RWPE2 (cell line): ENCODE measurements around the gene SLC26A3.

Experiments
- ATAC-seq: fragments of 200-7000 bp; cut with Tn5 transposase; 3 replicates; pipeline ENCODE4 v1.9.1; 2021; ENCODE audit warnings: low read depth
- DNase-seq: peaks from one replicate; pipeline ENCODE4 v3.0.0-alpha.2; 2020; ENCODE audit warnings: low spot score
- H3K27ac ChIP-seq: fragments of 450-650 bp; 2 replicates; pipeline ENCODE4 v1.5.1; 2017; ENCODE audit warnings: mild to moderate bottlenecking; ENCODE audit not compliant: poor library complexity, severe bottlenecking
- H3K27me3 ChIP-seq: fragments of 250-450 bp; sonication (Bioruptor Pico); 2 replicates; pipeline ENCODE4 v1.5.1; 2021; ENCODE audit warnings: mild to moderate bottlenecking, moderate library complexity; ENCODE audit not compliant: insufficient read depth, poor library complexity, severe bottlenecking
- H3K36me3 ChIP-seq: fragments of 250-450 bp; sonication (Bioruptor Pico); 2 replicates; pipeline ENCODE4 v1.5.1; 2020; ENCODE audit warnings: low read depth, mild to moderate bottlenecking, moderate library complexity
- H3K4me1 ChIP-seq: fragments of 250-450 bp; sonication (Bioruptor Pico); 2 replicates; pipeline ENCODE4 v1.5.1; 2021; ENCODE audit warnings: mild to moderate bottlenecking, moderate library complexity; ENCODE audit not compliant: insufficient read depth, poor library complexity, severe bottlenecking
- H3K4me3 ChIP-seq: fragments of 250-450 bp; sonication (Bioruptor Pico); 2 replicates; pipeline ENCODE4 v1.5.1; 2021; ENCODE audit warnings: mild to moderate bottlenecking, moderate library complexity; ENCODE audit not compliant: severe bottlenecking
- H3K9me3 ChIP-seq: fragments of 250-450 bp; sonication (Bioruptor Pico); 2 replicates; pipeline ENCODE4 v1.5.1; 2021; ENCODE audit warnings: mild to moderate bottlenecking, moderate library complexity; ENCODE audit not compliant: severe bottlenecking
- TF ChIP-seq, protein P1 (sequence below): fragments of 450-650 bp; IDR thresholded peaks from one replicate; pipeline ENCODE4 v1.5.1; 2017; ENCODE audit warnings: mild to moderate bottlenecking, moderate library complexity; ENCODE audit not compliant: poor library complexity, severe bottlenecking

SLC26A3 gene

GRCh38 chr7:107726356-107727130 lies 76.5 kb downstream of the SLC26A3 start:
- Histone ChIP-seq H3K36me3 (no peaks in the 10 kb centered on the region), H3K9me3 (no peaks in the 10 kb centered on the region), H3K4me3 (no peak overlapping the region), H3K27me3 (peaks cover 8% of the 10 kb centered on the region), H3K27ac (no peak overlapping the region), H3K4me1 (no peaks in the 10 kb centered on the region)
- ATAC-seq (no peak), DNase-seq (no peak)
- TF ChIP-seq, protein P1, sequence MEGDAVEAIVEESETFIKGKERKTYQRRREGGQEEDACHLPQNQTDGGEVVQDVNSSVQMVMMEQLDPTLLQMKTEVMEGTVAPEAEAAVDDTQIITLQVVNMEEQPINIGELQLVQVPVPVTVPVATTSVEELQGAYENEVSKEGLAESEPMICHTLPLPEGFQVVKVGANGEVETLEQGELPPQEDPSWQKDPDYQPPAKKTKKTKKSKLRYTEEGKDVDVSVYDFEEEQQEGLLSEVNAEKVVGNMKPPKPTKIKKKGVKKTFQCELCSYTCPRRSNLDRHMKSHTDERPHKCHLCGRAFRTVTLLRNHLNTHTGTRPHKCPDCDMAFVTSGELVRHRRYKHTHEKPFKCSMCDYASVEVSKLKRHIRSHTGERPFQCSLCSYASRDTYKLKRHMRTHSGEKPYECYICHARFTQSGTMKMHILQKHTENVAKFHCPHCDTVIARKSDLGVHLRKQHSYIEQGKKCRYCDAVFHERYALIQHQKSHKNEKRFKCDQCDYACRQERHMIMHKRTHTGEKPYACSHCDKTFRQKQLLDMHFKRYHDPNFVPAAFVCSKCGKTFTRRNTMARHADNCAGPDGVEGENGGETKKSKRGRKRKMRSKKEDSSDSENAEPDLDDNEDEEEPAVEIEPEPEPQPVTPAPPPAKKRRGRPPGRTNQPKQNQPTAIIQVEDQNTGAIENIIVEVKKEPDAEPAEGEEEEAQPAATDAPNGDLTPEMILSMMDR, result no peak

GRCh38 chr7:107725138-107725740 lies 77.8 kb downstream of the SLC26A3 start:
- peaks cover 8% of the 10 kb centered on the region for H3K27me3 ChIP-seq
- H3K9me3 ChIP-seq, result no peaks in the 10 kb centered on the region
- no peak overlapping the region for H3K27ac ChIP-seq
- H3K36me3 ChIP-seq, result no peaks in the 10 kb centered on the region
- ATAC-seq (peak; percentile 62), DNase-seq (no peak)
- TF ChIP-seq, protein P1, result peak; percentile 82
- no peak overlapping the region for H3K4me3 ChIP-seq
- H3K4me1 ChIP-seq, result no peaks in the 10 kb centered on the region

DNA sequence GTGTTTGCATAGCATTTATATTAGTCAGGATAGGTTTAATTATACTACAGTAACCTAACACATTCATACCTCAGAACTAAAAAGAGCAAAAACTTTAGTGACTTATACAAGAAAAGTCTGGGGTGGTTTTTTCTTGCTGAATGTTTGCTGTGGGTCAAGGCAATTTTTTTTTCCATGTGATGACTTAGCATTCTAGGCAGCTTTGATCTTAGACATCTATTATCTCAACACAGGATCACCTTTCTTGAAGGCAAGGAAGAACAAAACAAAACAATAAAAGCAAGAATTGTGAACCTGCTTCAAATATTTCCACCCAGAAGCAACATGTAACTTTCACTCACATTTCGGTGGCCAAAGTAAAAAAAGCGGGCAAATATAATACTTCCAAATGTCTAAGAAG lies 79.8 kb downstream of the SLC26A3 start:
- H3K27me3 ChIP-seq, result peaks cover 1% of the 10 kb centered on the region

DNA sequence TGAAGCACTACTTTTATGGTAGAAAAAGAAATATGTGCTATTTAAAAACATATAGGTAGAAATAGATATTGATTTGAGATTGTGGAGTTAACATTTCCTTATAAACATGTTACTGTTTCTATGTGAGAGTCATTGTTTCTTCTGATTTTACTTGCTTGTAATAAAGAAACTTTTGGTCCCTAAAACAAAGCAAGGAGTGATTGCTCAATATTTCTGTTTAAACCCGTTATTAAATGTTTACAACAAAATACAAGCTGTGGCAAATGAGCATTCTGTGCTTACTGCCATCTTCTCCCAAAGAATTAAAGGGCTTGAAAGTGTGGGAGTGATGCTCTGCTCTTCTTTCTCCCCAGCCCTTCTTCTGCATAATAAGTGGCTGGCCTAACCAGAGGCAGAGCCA lies 81.7 kb downstream of the SLC26A3 start:
- TF ChIP-seq, protein P1, result no peak
- no peaks in the 10 kb centered on the region for H3K27me3 ChIP-seq
- H3K9me3 ChIP-seq, result no peaks in the 10 kb centered on the region
- H3K27ac ChIP-seq, result no peak overlapping the region
- H3K36me3 ChIP-seq, result no peaks in the 10 kb centered on the region
- ATAC-seq (no peak), DNase-seq (no peak)
- no peaks in the 10 kb centered on the region for H3K4me1 ChIP-seq
- no peak overlapping the region for H3K4me3 ChIP-seq

More for the DNA sequence above, 79.8 kb downstream of the SLC26A3 start:
- H3K4me3 ChIP-seq, result no peak overlapping the region
- ATAC-seq (no peak), DNase-seq (no peak)
- no peaks in the 10 kb centered on the region for H3K4me1 ChIP-seq
- H3K9me3 ChIP-seq, result no peaks in the 10 kb centered on the region
- TF ChIP-seq, protein P1, result no peak
- H3K36me3 ChIP-seq, result no peaks in the 10 kb centered on the region
- no peak overlapping the region for H3K27ac ChIP-seq
